Gastroesophageal sphincter (tissue), 4 donors: ENCODE data around the gene NPIPA5. TPM values are rescaled to one million over a fixed set of nuclear protein-coding genes. Genes with fewer than 3 reads are reported as not detected.
A peak's percentile ranks its signal among the peaks of the same experiment; 100 is the strongest.
"Not testable (repeated sequence)": the region's sequence is repeated elsewhere in the genome, so short reads cannot be mapped to it uniquely, and the experiment has no call there.

Experiments used
- ATAC-seq: fragments of 150-250 bp; one replicate; pipeline ENCODE4 v1.9.1; 2016; ENCODE audit warnings: mild to moderate bottlenecking, moderate library complexity
- H3K27ac ChIP-seq, 4 donors: fragments of 200-600 bp; sonication (generic) in 3 of 4; 1 replicate in 3 of 4; 2 replicates in 1 of 4; pipeline ENCODE4 v1.5.1; 2016 to 2019
- H3K27me3 ChIP-seq: fragments of 200-600 bp; sonication (generic); one replicate; pipeline ENCODE4 v1.5.1; 2019
- H3K36me3 ChIP-seq, 2 donors: fragments of 200-600 bp; sonication (generic); one replicate each; pipeline ENCODE4 v1.5.1; 2019; ENCODE audit warnings: control low read depth in 1 of 2
- H3K4me1 ChIP-seq, 3 donors: fragments of 200-600 bp; sonication (generic); 1 replicate in 2 of 3; 2 replicates in 1 of 3; pipeline ENCODE4 v1.5.1; 2016 to 2019; ENCODE audit warnings: control low read depth in 2 of 3
- H3K4me3 ChIP-seq, 2 donors: fragments of 200-600 bp; sonication (generic); one replicate each; pipeline ENCODE4 v1.5.1; 2019; ENCODE audit warnings: mild to moderate bottlenecking in 1 of 2, moderate library complexity in 1 of 2
- H3K9me3 ChIP-seq, 3 donors: fragments of 200-600 bp; sonication (generic); one replicate each; pipeline ENCODE4 v1.5.1; 2017 to 2019; ENCODE audit warnings: control low read depth in 2 of 3
- CTCF ChIP-seq, 4 experiments: fragments of 200-600 bp in 2 of 4; fragments of 450-650 bp in 2 of 4; sonication (generic) in 1 of 4; IDR thresholded peaks; one replicate each; pipeline ENCODE4 v1.5.1; 2017 to 2019; ENCODE audit warnings: antibody characterized with exemption in 4 of 4, mild to moderate bottlenecking in 2 of 4, moderate library complexity in 2 of 4
- EP300 ChIP-seq: sonication (generic); formaldehyde crosslinking; IDR thresholded peaks from one replicate; pipeline ENCODE4 v1.6.1; 2017; ENCODE audit warnings: antibody characterized with exemption, mild to moderate bottlenecking
- POLR2A ChIP-seq, 2 donors: fragments of 450-650 bp; IDR thresholded peaks; one replicate each; pipeline ENCODE4 v1.6.1; 2017; ENCODE audit warnings: antibody characterized with exemption in 2 of 2, mild to moderate bottlenecking in 2 of 2, moderate library complexity in 1 of 2
- POLR2AphosphoS5 ChIP-seq: sonication (generic); formaldehyde crosslinking; IDR thresholded peaks from one replicate; pipeline ENCODE4 v1.6.1; 2017; ENCODE audit warnings: antibody characterized with exemption
- WGBS, 2 donors: methylation state at CpG; one replicate each; pipeline ENCODE4 v1.1.5; 2018; ENCODE audit warnings: low coverage in 1 of 2; 5-methylcytosine and 5-hydroxymethylcytosine counted together
- total RNA-seq, 4 donors: library from RNA; depleted of rRNA; stranded (reverse); fragments of >200 nt; gene quantifications; one replicate each; pipeline ENCODE4 v1.1.0, GENCODE V29; 2016

Gene NPIPA5
- total RNA-seq: 10 to 100 TPM in 3 of 4 donors, 1 to 10 TPM in 1; 8.6 to 37.6 (median 16.6) TPM

DNA sequence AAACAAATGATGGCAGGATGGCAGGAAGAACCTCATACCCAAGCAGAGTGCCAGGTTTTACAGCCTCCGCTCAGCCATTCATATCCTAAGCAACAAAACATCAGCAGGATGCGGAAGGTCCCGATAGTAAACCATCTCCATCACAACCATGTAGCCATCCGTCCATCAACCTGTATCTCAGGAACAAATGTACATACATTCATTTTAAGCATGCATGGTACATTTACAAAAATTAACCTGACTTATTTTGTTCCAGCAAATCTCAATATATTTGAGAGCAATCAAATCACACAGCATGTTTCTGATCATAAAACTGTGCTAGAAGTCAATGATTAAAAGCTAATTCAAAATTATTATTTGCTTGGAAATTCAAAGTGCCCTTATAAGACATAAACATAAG, at the start of gene NPIPA5:
NPIPA5 (minus strand) TSS at position 101 of the 400 bp plus-strand sequence; CDS start at position 101, 0 bp downstream.
- ATAC-seq, H3K27me3 ChIP-seq, H3K4me3 ChIP-seq, H3K4me1 ChIP-seq, H3K27ac ChIP-seq, H3K36me3 ChIP-seq, H3K9me3 ChIP-seq: not testable (repeated sequence)
- no CpG with 5 or more reads among the region's 4 CpGs for WGBS, 2 donors

- Histone ChIP-seq H3K27me3 (no peaks in the 10 kb centered on the region), H3K9me3 (no peaks in the 10 kb centered on the region), H3K27ac (peak overlapping the region in 3 of 4 donors; percentile 34 to 66 (median 57)), H3K4me1 (peaks cover 0 to 14% (median 0%) of the 10 kb centered on the region in 3 donors), H3K4me3 (peak overlapping the region; percentile 2 to 16), H3K36me3 (no peaks in the 10 kb centered on the region)
- peak; percentile 87 for ATAC-seq
- TF ChIP-seq POLR2A (IDR thresholded peaks at IDR 0.05) (no peak), CTCF (IDR thresholded peaks at IDR 0.05) (peak; percentile 57 to 81 (median 75)), POLR2AphosphoS5 (peak; percentile 70), EP300 (no peak)
- 0 to 4% methylated on average over 3 to 8 of the region's 8 CpGs for WGBS, 2 donors
These were observed 49.6 kb upstream of the NPIPA5 start for GRCh38 chr16:15427648-15428239.

- Histone ChIP-seq H3K36me3 (no peaks in the 10 kb centered on the region), H3K27me3 (no peaks in the 10 kb centered on the region), H3K9me3 (no peaks in the 10 kb centered on the region), H3K4me1 (peaks cover 0 to 14% (median 0%) of the 10 kb centered on the region in 3 donors), H3K4me3 (no peak overlapping the region), H3K27ac (peak overlapping the region in 1 of 4 donors; percentile 66)
- ATAC-seq: no peak
- TF ChIP-seq POLR2A (IDR thresholded peaks at IDR 0.05): no peak
- no peak for TF ChIP-seq POLR2AphosphoS5
- TF ChIP-seq EP300: no peak
- no peak for TF ChIP-seq CTCF (IDR thresholded peaks at IDR 0.05)
- WGBS, 2 donors: 67 to 72% methylated on average over 2 to 6 of the region's 6 CpGs
These were observed 48.7 kb upstream of the NPIPA5 start for GRCh38 chr16:15426796-15427195.

GRCh38 chr16:15425861-15426260, 47.8 kb upstream of the NPIPA5 start:
- Histone ChIP-seq H3K9me3 (no peaks in the 10 kb centered on the region), H3K4me3 (no peak overlapping the region), H3K27ac (no peak overlapping the region), H3K36me3 (no peaks in the 10 kb centered on the region), H3K4me1 (peaks cover 0 to 14% (median 0%) of the 10 kb centered on the region in 3 donors), H3K27me3 (no peaks in the 10 kb centered on the region)
- WGBS, 2 donors: 81 to 86% methylated on average over 6 of the region's 6 CpGs
- no peak for ATAC-seq
- TF ChIP-seq CTCF (IDR thresholded peaks at IDR 0.05) (no peak), POLR2A (IDR thresholded peaks at IDR 0.05) (no peak), EP300 (no peak), POLR2AphosphoS5 (no peak)

DNA sequence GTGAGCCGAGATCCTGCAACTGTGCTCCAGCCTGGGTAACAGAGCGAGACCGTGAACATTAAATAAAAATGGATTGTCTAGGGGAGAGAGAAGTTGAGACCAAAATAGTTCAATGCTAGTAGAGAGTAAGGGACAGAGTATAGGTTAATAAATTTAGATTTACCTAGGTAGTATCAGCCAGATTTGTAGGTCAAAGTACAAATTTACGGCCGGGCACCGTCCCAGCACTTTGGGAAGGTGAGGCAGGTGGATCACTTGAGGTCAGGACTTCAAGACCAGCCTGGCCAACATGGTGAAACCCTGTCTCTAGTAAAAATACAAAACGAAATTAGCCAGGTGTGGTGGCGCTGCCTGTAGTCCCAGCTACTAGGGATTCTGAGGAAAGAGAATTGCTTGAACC, 44.1 kb upstream of the NPIPA5 start:
- 83 to 89% methylated on average over 3 to 8 of the region's 8 CpGs for WGBS, 2 donors

DNA sequence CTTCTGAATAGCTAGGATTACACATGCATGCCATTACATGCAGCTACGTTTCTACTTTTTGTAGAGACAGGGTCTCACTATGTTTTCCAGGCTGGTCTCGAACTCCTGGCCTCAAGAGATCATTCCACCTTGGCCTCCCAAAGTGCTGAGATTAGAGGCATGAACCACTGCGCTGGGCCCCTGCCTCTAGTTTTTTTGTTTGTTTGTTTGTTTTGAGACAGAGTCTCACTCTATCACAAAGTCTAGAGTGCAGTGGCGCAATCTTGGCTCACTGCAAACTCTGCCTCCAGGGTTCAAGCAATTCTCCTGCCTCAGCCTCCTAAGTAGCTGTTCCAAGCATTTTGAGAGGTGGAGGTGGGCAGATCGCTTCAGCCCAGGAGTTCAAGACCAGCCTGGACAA, 43.6 kb upstream of the NPIPA5 start:
- not testable (repeated sequence) for ATAC-seq, H3K27ac ChIP-seq, H3K27me3 ChIP-seq, H3K36me3 ChIP-seq, H3K9me3 ChIP-seq, H3K4me1 ChIP-seq, H3K4me3 ChIP-seq
- WGBS, 2 donors: 63 to 80% methylated on average over 1 to 2 of the region's 5 CpGs

More for the DNA sequence above, 44.1 kb upstream of the NPIPA5 start:
- no peak for TF ChIP-seq EP300
- TF ChIP-seq CTCF (IDR thresholded peaks at IDR 0.05): no peak
- TF ChIP-seq POLR2AphosphoS5: no peak
- TF ChIP-seq POLR2A (IDR thresholded peaks at IDR 0.05): no peak
- Histone ChIP-seq H3K36me3 (no peaks in the 10 kb centered on the region), H3K27me3 (no peaks in the 10 kb centered on the region), H3K27ac (no peak overlapping the region), H3K4me1 (peaks cover 0 to 1% (median 0%) of the 10 kb centered on the region in 3 donors), H3K4me3 (no peak overlapping the region), H3K9me3 (no peaks in the 10 kb centered on the region)
- no peak for ATAC-seq
